Astrocyte (in vitro differentiated cells and primary cell): ENCODE data around the gene KRTAP9-4. TPM values are rescaled to one million over a fixed set of nuclear protein-coding genes. Genes with fewer than 3 reads are reported as not detected.
A peak's percentile ranks its signal among the peaks of the same experiment; 100 is the strongest.
"Not testable (repeated sequence)": the region's sequence is repeated elsewhere in the genome, so short reads cannot be mapped to it uniquely, and the experiment has no call there.

Source experiments
- DNase-seq: peaks from one replicate; pipeline ENCODE4 v3.0.0-alpha.2; 2010; ENCODE audit warnings: low read depth
- FAIRE-seq: peaks from 2 replicates; lab custom pipeline; 2011; peaks lifted over from hg19 to GRCh38; lab: Jason Lieb, UNC
- H2AFZ ChIP-seq: 2 replicates; pipeline ENCODE4 v1.6.0; 2012; ENCODE audit warnings: low read depth, low read length, inconsistent platforms
- H3K27ac ChIP-seq: 2 replicates; pipeline ENCODE4 v1.5.1; 2011; ENCODE audit warnings: low read depth, low read length, inconsistent platforms
- H3K27me3 ChIP-seq: 2 replicates; pipeline ENCODE4 v1.6.0; 2011; ENCODE audit warnings: low read length, inconsistent platforms; ENCODE audit not compliant: insufficient read depth
- H3K36me3 ChIP-seq: 2 replicates; pipeline ENCODE4 v1.5.1; 2011; ENCODE audit warnings: low read length, inconsistent platforms; ENCODE audit not compliant: insufficient read depth
- H3K4me1 ChIP-seq: 2 replicates; pipeline ENCODE4 v1.5.1; 2011; ENCODE audit warnings: low read length, inconsistent platforms; ENCODE audit not compliant: insufficient read depth
- H3K4me2 ChIP-seq: 2 replicates; pipeline ENCODE4 v1.6.0; 2012; ENCODE audit warnings: low read length, inconsistent platforms
- H3K4me3 ChIP-seq: 2 replicates; pipeline ENCODE4 v1.5.1; 2011; ENCODE audit warnings: low read depth, mild to moderate bottlenecking, low read length, inconsistent platforms; ENCODE audit not compliant: insufficient read depth
- H3K79me2 ChIP-seq: 2 replicates; pipeline ENCODE4 v1.6.0; 2012; ENCODE audit warnings: mild to moderate bottlenecking, low read length, inconsistent platforms; ENCODE audit not compliant: insufficient read depth
- H3K9ac ChIP-seq: 2 replicates; pipeline ENCODE4 v1.6.0; 2012; ENCODE audit warnings: mild to moderate bottlenecking, low read length, inconsistent platforms
- H3K9me3 ChIP-seq: 2 replicates; pipeline ENCODE4 v1.5.1; 2012; ENCODE audit warnings: low read depth, mild to moderate bottlenecking, low read length, inconsistent platforms; ENCODE audit not compliant: insufficient read depth
- H4K20me1 ChIP-seq: 2 replicates; pipeline ENCODE4 v1.6.0; 2012; ENCODE audit warnings: low read length, inconsistent platforms; ENCODE audit not compliant: insufficient read depth
- H3K27ac Mint-ChIP-seq: one replicate; pipeline ENCODE4 v1.8.0; 2021; ENCODE audit warnings: mild to moderate bottlenecking, mixed read lengths; ENCODE audit not compliant: unreplicated experiment
- H3K27me3 Mint-ChIP-seq: one replicate; pipeline ENCODE4 v1.8.0; 2021; ENCODE audit warnings: low read depth, mixed read lengths; ENCODE audit not compliant: unreplicated experiment
- H3K36me3 Mint-ChIP-seq: one replicate; pipeline ENCODE4 v1.8.0; 2021; ENCODE audit warnings: low read depth, mixed read lengths; ENCODE audit not compliant: unreplicated experiment
- H3K4me1 Mint-ChIP-seq: one replicate; pipeline ENCODE4 v1.8.0; 2021; ENCODE audit warnings: low read depth, mixed read lengths; ENCODE audit not compliant: unreplicated experiment
- H3K4me3 Mint-ChIP-seq: one replicate; pipeline ENCODE4 v1.8.0; 2021; ENCODE audit warnings: mild to moderate bottlenecking, moderate library complexity, mixed read lengths; ENCODE audit not compliant: unreplicated experiment
- H3K9me3 Mint-ChIP-seq: one replicate; pipeline ENCODE4 v1.8.0; 2021; ENCODE audit warnings: mild to moderate bottlenecking, mixed read lengths; ENCODE audit not compliant: unreplicated experiment
- EZH2 ChIP-seq: IDR thresholded peaks from 2 replicates; pipeline ENCODE4 v1.6.1; 2012; ENCODE audit warnings: mild to moderate bottlenecking, low read length, inconsistent platforms; ENCODE audit not compliant: insufficient read depth
- total RNA-seq: library from RNA; stranded (reverse); gene quantifications from 2 replicates; pipeline ENCODE4 v1.2.1, GENCODE V29; 2021
- TF ChIP-seq, protein P1 (sequence below): IDR thresholded peaks from 2 replicates; pipeline ENCODE4 v1.5.1; 2011; ENCODE audit warnings: low read depth, mild to moderate bottlenecking, inconsistent platforms, low read length, moderate library complexity; ENCODE audit not compliant: insufficient read depth

KRTAP9-4 gene
- total RNA-seq, 1 donor from 2014 or later = not detected

DNA sequence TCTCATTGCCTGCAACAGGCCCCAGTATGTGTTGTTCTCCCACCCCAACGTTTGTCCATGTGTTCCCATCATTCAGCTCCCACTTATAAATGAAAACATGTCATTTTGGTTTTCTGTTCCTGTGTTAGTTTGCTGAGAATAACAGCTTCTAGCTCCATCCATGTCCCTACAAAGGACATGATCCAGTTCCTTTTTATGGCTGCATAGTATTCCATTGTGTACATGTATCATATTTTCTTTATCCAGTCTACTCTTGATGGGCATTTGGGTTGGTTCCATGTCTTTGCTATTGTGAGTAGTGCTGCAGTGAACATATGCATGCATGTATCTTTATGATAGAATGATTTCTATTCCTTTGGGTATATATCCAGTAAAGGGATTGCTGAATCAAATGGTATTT, 33.8 kb upstream of the KRTAP9-4 start:
- no peak overlapping the region for H3K4me2 ChIP-seq
- Mint-ChIP-seq H3K4me1 (no peaks in the 10 kb centered on the region), H3K4me3 (no peak overlapping the region), H3K27ac (no peak overlapping the region), H3K36me3 (peaks cover 2% of the 10 kb centered on the region), H3K9me3 (peaks cover 10% of the 10 kb centered on the region), H3K27me3 (peaks cover 11% of the 10 kb centered on the region)
- DNase-seq = no peak
- H4K20me1 ChIP-seq = no peaks in the 10 kb centered on the region
- H3K27ac ChIP-seq = no peak overlapping the region
- H3K4me3 ChIP-seq = no peak overlapping the region
- no peaks in the 10 kb centered on the region for H3K4me1 ChIP-seq
- no peak overlapping the region for H2AFZ ChIP-seq
- TF ChIP-seq, protein P1, sequence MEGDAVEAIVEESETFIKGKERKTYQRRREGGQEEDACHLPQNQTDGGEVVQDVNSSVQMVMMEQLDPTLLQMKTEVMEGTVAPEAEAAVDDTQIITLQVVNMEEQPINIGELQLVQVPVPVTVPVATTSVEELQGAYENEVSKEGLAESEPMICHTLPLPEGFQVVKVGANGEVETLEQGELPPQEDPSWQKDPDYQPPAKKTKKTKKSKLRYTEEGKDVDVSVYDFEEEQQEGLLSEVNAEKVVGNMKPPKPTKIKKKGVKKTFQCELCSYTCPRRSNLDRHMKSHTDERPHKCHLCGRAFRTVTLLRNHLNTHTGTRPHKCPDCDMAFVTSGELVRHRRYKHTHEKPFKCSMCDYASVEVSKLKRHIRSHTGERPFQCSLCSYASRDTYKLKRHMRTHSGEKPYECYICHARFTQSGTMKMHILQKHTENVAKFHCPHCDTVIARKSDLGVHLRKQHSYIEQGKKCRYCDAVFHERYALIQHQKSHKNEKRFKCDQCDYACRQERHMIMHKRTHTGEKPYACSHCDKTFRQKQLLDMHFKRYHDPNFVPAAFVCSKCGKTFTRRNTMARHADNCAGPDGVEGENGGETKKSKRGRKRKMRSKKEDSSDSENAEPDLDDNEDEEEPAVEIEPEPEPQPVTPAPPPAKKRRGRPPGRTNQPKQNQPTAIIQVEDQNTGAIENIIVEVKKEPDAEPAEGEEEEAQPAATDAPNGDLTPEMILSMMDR = no peak
- no peak for TF ChIP-seq EZH2
- no peaks in the 10 kb centered on the region for H3K27me3 ChIP-seq
- no peaks in the 10 kb centered on the region for H3K79me2 ChIP-seq
- no peak overlapping the region for H3K9ac ChIP-seq
- no peaks in the 10 kb centered on the region for H3K36me3 ChIP-seq
- FAIRE-seq = no peak
- no peaks in the 10 kb centered on the region for H3K9me3 ChIP-seq

DNA sequence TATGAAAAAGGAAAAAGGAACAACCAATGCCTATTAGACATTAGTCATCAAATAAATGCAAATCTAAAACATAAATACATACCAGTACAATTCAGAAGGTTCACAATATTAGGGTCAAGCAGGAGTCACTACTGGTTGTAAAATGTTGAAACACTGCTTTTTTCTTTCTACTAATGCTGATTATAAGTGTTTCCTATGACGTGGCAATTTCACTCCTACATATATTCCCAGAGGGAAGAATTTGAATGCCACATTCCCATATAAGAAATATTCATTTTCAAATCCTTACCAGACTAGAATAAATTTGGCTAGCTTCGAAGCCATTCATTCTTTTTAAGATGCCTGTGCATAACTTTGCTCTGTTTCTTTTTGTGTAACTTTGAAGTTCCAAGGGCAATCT, 25.7 kb upstream of the KRTAP9-4 start:
- no peak for TF ChIP-seq EZH2
- TF ChIP-seq, protein P1 = no peak
- no peak overlapping the region for H3K27ac Mint-ChIP-seq
- Histone ChIP-seq H3K4me3 (no peak overlapping the region), H3K27ac (no peak overlapping the region), H3K27me3 (no peaks in the 10 kb centered on the region), H3K4me1 (no peaks in the 10 kb centered on the region), H3K79me2 (no peaks in the 10 kb centered on the region), H3K36me3 (no peaks in the 10 kb centered on the region), H3K9me3 (no peaks in the 10 kb centered on the region), H4K20me1 (no peaks in the 10 kb centered on the region), H2AFZ (no peak overlapping the region), H3K4me2 (no peak overlapping the region), H3K9ac (no peak overlapping the region)
- peaks cover 8% of the 10 kb centered on the region for H3K9me3 Mint-ChIP-seq
- FAIRE-seq (no peak), DNase-seq (no peak)
- H3K27me3 Mint-ChIP-seq = peaks cover 5% of the 10 kb centered on the region
- H3K36me3 Mint-ChIP-seq = no peaks in the 10 kb centered on the region
- no peak overlapping the region for H3K4me3 Mint-ChIP-seq
- H3K4me1 Mint-ChIP-seq = no peaks in the 10 kb centered on the region

DNA sequence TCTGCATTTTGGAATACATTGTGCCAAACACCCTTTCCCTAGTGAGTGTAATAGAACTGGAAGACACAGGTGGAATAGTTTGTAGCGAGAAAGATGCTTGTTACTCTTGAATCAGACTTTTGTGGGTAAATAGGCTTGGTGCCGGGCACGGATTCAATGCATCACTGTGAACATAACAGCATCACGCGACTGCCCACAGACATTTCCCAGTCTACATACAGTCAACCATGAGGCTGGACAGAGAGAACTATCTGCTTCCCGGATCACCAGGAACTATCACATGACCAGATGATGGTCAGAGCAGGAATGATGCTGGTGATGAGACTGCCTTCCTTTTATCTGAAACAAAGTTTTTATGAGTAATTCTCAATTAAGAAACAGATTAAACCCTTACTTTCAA, 23.4 kb upstream of the KRTAP9-4 start:
- Mint-ChIP-seq H3K4me1 (no peaks in the 10 kb centered on the region), H3K36me3 (no peaks in the 10 kb centered on the region), H3K27me3 (peaks cover 10% of the 10 kb centered on the region), H3K9me3 (no peaks in the 10 kb centered on the region), H3K27ac (no peak overlapping the region), H3K4me3 (no peak overlapping the region)
- H3K9me3 ChIP-seq = no peaks in the 10 kb centered on the region
- no peaks in the 10 kb centered on the region for H3K36me3 ChIP-seq
- H3K4me3 ChIP-seq = no peak overlapping the region
- no peak overlapping the region for H3K9ac ChIP-seq
- H2AFZ ChIP-seq = no peak overlapping the region
- H3K79me2 ChIP-seq = no peaks in the 10 kb centered on the region
- H3K27me3 ChIP-seq = no peaks in the 10 kb centered on the region
- no peak overlapping the region for H3K27ac ChIP-seq
- TF ChIP-seq, protein P1 = no peak
- TF ChIP-seq EZH2 = no peak
- H3K4me1 ChIP-seq = no peaks in the 10 kb centered on the region
- DNase-seq = no peak
- H4K20me1 ChIP-seq = no peaks in the 10 kb centered on the region
- peak; percentile 54 for FAIRE-seq
- H3K4me2 ChIP-seq = no peak overlapping the region

DNA sequence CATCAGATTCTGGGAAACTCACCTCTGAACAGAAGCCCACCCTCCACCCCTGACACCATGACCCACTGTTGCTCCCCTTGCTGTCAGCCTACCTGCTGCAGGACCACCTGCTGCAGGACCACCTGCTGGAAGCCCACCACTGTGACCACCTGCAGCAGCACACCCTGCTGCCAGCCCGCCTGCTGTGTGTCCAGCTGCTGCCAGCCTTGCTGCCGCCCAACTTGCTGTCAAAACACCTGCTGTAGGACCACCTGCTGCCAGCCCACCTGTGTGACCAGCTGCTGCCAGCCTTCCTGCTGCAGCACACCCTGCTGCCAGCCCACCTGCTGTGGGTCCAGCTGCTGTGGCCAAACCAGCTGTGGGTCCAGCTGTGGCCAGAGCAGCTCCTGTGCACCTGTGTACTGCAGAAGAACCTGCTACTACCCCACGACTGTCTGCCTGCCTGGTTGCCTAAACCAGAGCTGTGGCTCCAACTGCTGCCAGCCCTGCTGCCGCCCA, 22.8 kb upstream of the KRTAP9-4 start, which contains the start of gene KRTAP9-2:
TSS of gene KRTAP9-2 (plus strand) at position 51 of the 498 bp plus-strand sequence. CDS start at position 58, 7 bp downstream.
- not testable (repeated sequence) for H3K4me3 Mint-ChIP-seq, FAIRE-seq

More for the DNA sequence above, 22.8 kb upstream of the KRTAP9-4 start, which contains the start of gene KRTAP9-2:
- not testable (repeated sequence) for H3K27me3 ChIP-seq, H3K4me1 ChIP-seq, DNase-seq, H3K9me3 Mint-ChIP-seq, H3K79me2 ChIP-seq, H3K36me3 Mint-ChIP-seq, H2AFZ ChIP-seq, H3K27ac Mint-ChIP-seq, H3K36me3 ChIP-seq, H3K27ac ChIP-seq, H3K9me3 ChIP-seq, H3K9ac ChIP-seq, H3K4me1 Mint-ChIP-seq, H4K20me1 ChIP-seq, H3K4me3 ChIP-seq, H3K4me2 ChIP-seq
- H3K27me3 Mint-ChIP-seq = peaks cover 10% of the 10 kb centered on the region
